Measurements from ENCODE around the gene RNF133. TPM values are rescaled to one million over a fixed set of nuclear protein-coding genes. Genes with fewer than 3 reads are reported as not detected.

Gene RNF133
- total RNA-seq, 2 experiments from 2014 or later, result not detected

Other genes starting within 250 kb of the RNF133 start
- not detected for gene RNF148, start 3.8 kb upstream of the RNF133 start, total RNA-seq
- gene CADPS2, start 187.3 kb upstream of the RNF133 start, total RNA-seq, result not detected

All from activated CD8-positive, alpha-beta memory T cell treated with anti-CD3 and anti-CD28 coated beads, Interleukin-2, amount 10 ng/mL, durations not matched to agents 7 days and 5 days (primary cell).